Psoas muscle (tissue), 8 donors: ENCODE measurements around the gene ATP8A2. TPM values are rescaled to one million over a fixed set of nuclear protein-coding genes. Genes with fewer than 3 reads are reported as not detected.
A peak's percentile ranks its signal among the peaks of the same experiment; 100 is the strongest.

ENCODE experiments used
- ATAC-seq, 4 donors: fragments of 200-7000 bp; cut with Tn5 transposase; one replicate each; pipeline ENCODE4 v1.9.1; 2020; ENCODE audit warnings: moderate library complexity in 3 of 4, mild to moderate bottlenecking in 2 of 4
- DNase-seq, 2 donors: peaks; one replicate each; pipeline ENCODE4 v3.0.0-alpha.2; 2020
- H3K27ac ChIP-seq: fragments of 200-600 bp; one replicate; pipeline ENCODE4 v1.8.0; 2022
- H3K27me3 ChIP-seq, 3 donors: fragments of 200-600 bp in 1 of 3; one replicate each; pipeline versions ENCODE4 v1.6.1 to v1.8.0; 2013 to 2022; ENCODE audit warnings: low read length in 2 of 3, mild to moderate bottlenecking in 2 of 3, moderate library complexity in 1 of 3; ENCODE audit not compliant: insufficient read depth in 3 of 3
- H3K36me3 ChIP-seq, 2 donors: fragments of 200-600 bp in 1 of 2; one replicate each; pipeline versions ENCODE4 v1.6.1 to v1.8.0; 2013 to 2022; ENCODE audit warnings: low read depth in 1 of 2, mild to moderate bottlenecking in 1 of 2, moderate library complexity in 1 of 2; ENCODE audit not compliant: insufficient read depth in 1 of 2
- H3K4me1 ChIP-seq: fragments of 200-600 bp; one replicate; pipeline ENCODE4 v1.8.0; 2022
- H3K4me3 ChIP-seq: fragments of 200-600 bp; one replicate; pipeline ENCODE4 v1.8.0; 2022; ENCODE audit warnings: mild to moderate bottlenecking
- H3K9me3 ChIP-seq: fragments of 200-600 bp; one replicate; pipeline ENCODE4 v1.8.0; 2022
- WGBS, 3 donors: extraction: QIAGEN DNeasy Blood & Tissue Kit; methylation state at CpG; one replicate each; pipeline versions ENCODE4 v1.1.6 to v1.1.7; 2013; 5-methylcytosine and 5-hydroxymethylcytosine counted together
- intact Hi-C, 2 donors: fragments of 100-400 bp; cut with DNase I; formaldehyde crosslinking; loops; one replicate each; pipeline versions ENCODE4 v1.11.0 to v1.14.2; 2022
- polyA plus RNA-seq, 3 donors: library from polyadenylated mRNA; stranded (reverse); fragments of 200-250 nt; gene quantifications; one replicate each; pipeline ENCODE4 v1.2.3, GENCODE V29; 2013
- total RNA-seq, 4 donors: library from RNA; stranded (reverse); fragmentation: NEBNext Ultra II Directional in 2 of 4; extraction: Animal tissue kit (Norgen Biotek cat#: 25700) in 2 of 4; gene quantifications; one replicate each; pipeline versions ENCODE4 v1.2.1 to v1.2.4, GENCODE V29; 2021 to 2023
- TF ChIP-seq, protein P1 (sequence below): fragments of 200-600 bp; IDR thresholded peaks from one replicate; pipeline ENCODE4 v1.8.0; 2022; ENCODE audit warnings: antibody characterized with exemption
- donor health status: healthy with polysubstance abuse.
- donor health status: DM: no; HTN: no; CAD: no; lungs with moderate emphysema.
- donor health status: Bipolar disorder and iron deficiency.
- donor health status: healthy.
- donor health status: DM: yes; HTN: yes; CAD: no.
- donor health status: DM: no; HTN: no; CAD: no.
- donor health status: DM: no; HTN: no; CAD: no.
- donor health status: DM: yes; HTN: yes; CAD: no.

The ATP8A2 gene
- total and polyA plus RNA-seq, 7 donors: 0.02 to 0.22 (median 0.04) TPM; not detected in 2

- no peak overlapping the region for H3K27ac ChIP-seq
- DNase-seq: no peak
- H3K4me1 ChIP-seq: peaks cover 5% of the 10 kb centered on the region
- H3K9me3 ChIP-seq: no peaks in the 10 kb centered on the region
- intact Hi-C loops: no loop called here
- no peaks in the 10 kb centered on the region for H3K36me3 ChIP-seq
- 83 to 91% (median 84%) methylated on average over 6 of the region's 6 CpGs for WGBS, 3 donors
- no peak for ATAC-seq
- no peaks in the 10 kb centered on the region for H3K27me3 ChIP-seq
- H3K4me3 ChIP-seq: no peak overlapping the region
- TF ChIP-seq, protein P1, sequence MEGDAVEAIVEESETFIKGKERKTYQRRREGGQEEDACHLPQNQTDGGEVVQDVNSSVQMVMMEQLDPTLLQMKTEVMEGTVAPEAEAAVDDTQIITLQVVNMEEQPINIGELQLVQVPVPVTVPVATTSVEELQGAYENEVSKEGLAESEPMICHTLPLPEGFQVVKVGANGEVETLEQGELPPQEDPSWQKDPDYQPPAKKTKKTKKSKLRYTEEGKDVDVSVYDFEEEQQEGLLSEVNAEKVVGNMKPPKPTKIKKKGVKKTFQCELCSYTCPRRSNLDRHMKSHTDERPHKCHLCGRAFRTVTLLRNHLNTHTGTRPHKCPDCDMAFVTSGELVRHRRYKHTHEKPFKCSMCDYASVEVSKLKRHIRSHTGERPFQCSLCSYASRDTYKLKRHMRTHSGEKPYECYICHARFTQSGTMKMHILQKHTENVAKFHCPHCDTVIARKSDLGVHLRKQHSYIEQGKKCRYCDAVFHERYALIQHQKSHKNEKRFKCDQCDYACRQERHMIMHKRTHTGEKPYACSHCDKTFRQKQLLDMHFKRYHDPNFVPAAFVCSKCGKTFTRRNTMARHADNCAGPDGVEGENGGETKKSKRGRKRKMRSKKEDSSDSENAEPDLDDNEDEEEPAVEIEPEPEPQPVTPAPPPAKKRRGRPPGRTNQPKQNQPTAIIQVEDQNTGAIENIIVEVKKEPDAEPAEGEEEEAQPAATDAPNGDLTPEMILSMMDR: no peak
These were observed 686.9 kb downstream of the ATP8A2 start for GRCh38 chr13:26058704-26059103.

DNA sequence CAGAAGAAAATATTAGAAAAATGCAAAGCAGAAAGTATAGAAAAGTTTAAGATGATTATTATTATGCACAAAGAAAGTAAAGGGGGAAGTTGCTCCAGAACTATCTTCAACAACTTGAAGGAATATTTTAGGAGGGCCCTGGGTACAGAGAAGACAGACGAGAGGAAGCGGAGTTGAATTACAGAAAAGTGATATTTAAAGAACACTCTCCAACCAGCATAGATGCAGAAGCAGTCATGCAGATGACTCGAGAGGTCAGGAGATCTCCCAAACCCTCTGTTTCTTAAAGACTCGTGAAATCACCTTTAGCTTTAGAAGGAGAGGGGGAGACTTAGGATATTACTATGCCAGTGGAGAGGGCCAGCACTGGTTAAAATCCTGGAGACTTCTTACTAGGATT, 688.6 kb downstream of the ATP8A2 start:
- ATAC-seq: peak in 2 of 4 donors; percentile 54 to 63
- TF ChIP-seq, protein P1: no peak
- H3K4me3 ChIP-seq: no peak overlapping the region
- no peaks in the 10 kb centered on the region for H3K27me3 ChIP-seq
- WGBS, 3 donors: 34 to 64% (median 37%) methylated on average over 4 of the region's 4 CpGs
- H3K36me3 ChIP-seq: no peaks in the 10 kb centered on the region
- no peak for DNase-seq
- peaks cover 5% of the 10 kb centered on the region for H3K4me1 ChIP-seq
- peak overlapping the region; percentile 32 for H3K27ac ChIP-seq
- no peaks in the 10 kb centered on the region for H3K9me3 ChIP-seq
- intact Hi-C loops: loop anchor here in 1 of 2 donors (5.0 kb wide), 2 partner anchors 83 to 378 kb away; no protein-coding TSS in a partner anchor

GRCh38 chr13:26061256-26061655, 689.5 kb downstream of the ATP8A2 start:
- intact Hi-C loops: loop anchor here in 1 of 2 donors (5.0 kb wide), 2 partner anchors 84 to 379 kb away; no protein-coding TSS in a partner anchor
- Histone ChIP-seq H3K4me3 (no peak overlapping the region), H3K27ac (peak overlapping the region; percentile 58), H3K36me3 (no peaks in the 10 kb centered on the region), H3K4me1 (peaks cover 5% of the 10 kb centered on the region), H3K9me3 (no peaks in the 10 kb centered on the region), H3K27me3 (no peaks in the 10 kb centered on the region)
- WGBS, 3 donors: 77 to 86% (median 84%) methylated on average over 5 of the region's 5 CpGs
- DNase-seq: no peak
- no peak for ATAC-seq
- TF ChIP-seq, protein P1: no peak

- ATAC-seq (peak; percentile 72 to 89 (median 86)), DNase-seq (no peak)
- WGBS, 3 donors: 56 to 87% (median 66%) methylated on average over 6 of the region's 6 CpGs
- TF ChIP-seq, protein P1: no peak
- intact Hi-C loops: loop anchor here in 1 of 2 donors (2.0 to 5.0 kb wide), 3 partner anchors 85 to 485 kb away; no protein-coding TSS in a partner anchor
- no peaks in the 10 kb centered on the region for H3K9me3 ChIP-seq
- H3K27ac ChIP-seq: peak overlapping the region; percentile 58
- peaks cover 5% of the 10 kb centered on the region for H3K4me1 ChIP-seq
- H3K36me3 ChIP-seq: no peaks in the 10 kb centered on the region
- H3K27me3 ChIP-seq: no peaks in the 10 kb centered on the region
- no peak overlapping the region for H3K4me3 ChIP-seq
These were observed 690.2 kb downstream of the ATP8A2 start for GRCh38 chr13:26061947-26062346.
